Measurements from ENCODE around the gene RAX.

DNA sequence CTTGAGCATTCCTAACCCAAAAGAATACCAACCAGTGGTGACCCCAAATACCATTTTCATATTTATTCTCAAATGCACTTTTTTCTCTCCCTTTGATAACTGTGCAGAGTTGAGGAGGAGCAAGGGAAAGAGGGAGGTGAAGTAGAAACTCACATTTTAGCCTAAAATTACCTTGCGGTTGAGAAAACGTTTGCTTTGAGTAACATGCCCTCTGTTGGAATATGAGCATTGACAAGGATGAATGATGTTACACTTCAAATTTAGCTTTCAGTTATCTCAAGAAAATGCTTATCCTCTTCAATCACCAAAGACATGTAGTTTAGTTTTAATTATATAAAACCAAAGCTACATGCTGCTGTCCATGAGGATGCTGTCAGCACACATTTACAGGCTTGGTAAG is 50.9 kb downstream of the RAX start:
- no peak for TF ChIP-seq CTCF (IDR thresholded peaks at IDR 0.05; ENCODE audit: low read depth, low read length)
- no peak for TF ChIP-seq EZH2phosphoT487 (IDR thresholded peaks at IDR 0.05; ENCODE audit: low read depth)
